Retina (tissue), 1 donor: ENCODE data around the gene RAB11FIP3.
"Not testable (repeated sequence)": the region's sequence is repeated elsewhere in the genome, so short reads cannot be mapped to it uniquely, and the experiment has no call there.

Source experiments
- DNase-seq: peaks from one replicate; pipeline ENCODE4 v3.0.0-alpha.2; 2016

Gene RAB11FIP3

GRCh38 chr16:392450-393030 is 32.9 kb upstream of the RAB11FIP3 start:
- DNase-seq = no peak

GRCh38 chr16:396199-396598 is 29.2 kb upstream of the RAB11FIP3 start:
- DNase-seq = no peak

DNA sequence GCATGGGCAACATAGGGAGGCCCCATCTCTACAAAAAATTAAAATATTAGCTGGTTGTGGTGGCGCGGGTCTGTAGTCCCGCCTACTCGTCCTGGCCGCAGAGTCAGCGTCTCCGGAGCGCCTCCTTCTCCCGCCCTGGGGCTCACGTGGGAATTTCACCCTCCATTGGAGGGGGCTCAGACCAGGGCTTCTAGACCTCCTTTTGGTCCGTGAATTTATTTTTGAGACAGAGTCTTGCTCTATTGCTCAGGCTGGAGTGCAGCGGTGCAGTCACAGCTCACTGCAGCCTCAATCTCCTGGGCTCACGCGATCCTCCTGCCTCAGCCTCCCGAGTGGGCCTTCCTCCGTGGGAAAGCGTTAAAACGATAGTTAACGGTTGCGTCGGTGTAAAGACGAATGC is 28.8 kb upstream of the RAB11FIP3 start:
- peak; percentile 81 for DNase-seq

GRCh38 chr16:397135-397661 is 28.3 kb upstream of the RAB11FIP3 start, which contains the start of gene NME4:
TSS of gene NME4 (plus strand) at chr16:397199. CDS start at chr16:397223, 24 bp downstream.
- peak; percentile 73 for DNase-seq

DNA sequence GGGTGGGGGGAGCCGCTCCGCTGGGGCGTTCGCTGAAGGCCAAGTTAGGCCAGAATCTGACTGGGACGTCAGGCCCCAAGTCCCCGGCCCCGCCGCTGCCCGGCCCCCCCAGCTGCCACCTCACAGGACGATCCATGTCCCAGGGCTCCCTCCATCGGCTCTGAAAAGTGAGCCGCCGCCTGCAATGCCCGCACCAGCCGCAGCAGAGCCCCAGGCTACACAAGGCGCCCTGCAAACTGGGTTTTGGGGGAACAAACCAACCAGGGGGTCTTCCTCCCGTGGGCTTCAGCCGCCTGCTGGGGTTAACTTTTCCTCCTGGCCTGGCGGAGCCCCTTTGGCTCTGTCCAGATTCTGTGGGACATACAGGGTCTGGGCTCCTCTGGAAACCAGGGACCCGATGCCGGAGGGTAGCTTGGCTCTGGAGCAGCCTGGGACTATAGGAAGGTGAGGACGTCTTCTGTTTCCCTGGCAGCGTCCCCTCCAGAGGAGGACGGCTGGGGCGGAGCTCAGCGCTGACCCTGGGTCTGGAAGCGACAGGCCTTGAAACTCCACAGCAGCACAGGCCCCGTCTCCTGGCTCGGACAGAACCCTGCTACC is 27.6 kb upstream of the RAB11FIP3 start:
- DNase-seq = peak; percentile 77

GRCh38 chr16:398561-399339 is 26.7 kb upstream of the RAB11FIP3 start:
- DNase-seq = no peak

DNA sequence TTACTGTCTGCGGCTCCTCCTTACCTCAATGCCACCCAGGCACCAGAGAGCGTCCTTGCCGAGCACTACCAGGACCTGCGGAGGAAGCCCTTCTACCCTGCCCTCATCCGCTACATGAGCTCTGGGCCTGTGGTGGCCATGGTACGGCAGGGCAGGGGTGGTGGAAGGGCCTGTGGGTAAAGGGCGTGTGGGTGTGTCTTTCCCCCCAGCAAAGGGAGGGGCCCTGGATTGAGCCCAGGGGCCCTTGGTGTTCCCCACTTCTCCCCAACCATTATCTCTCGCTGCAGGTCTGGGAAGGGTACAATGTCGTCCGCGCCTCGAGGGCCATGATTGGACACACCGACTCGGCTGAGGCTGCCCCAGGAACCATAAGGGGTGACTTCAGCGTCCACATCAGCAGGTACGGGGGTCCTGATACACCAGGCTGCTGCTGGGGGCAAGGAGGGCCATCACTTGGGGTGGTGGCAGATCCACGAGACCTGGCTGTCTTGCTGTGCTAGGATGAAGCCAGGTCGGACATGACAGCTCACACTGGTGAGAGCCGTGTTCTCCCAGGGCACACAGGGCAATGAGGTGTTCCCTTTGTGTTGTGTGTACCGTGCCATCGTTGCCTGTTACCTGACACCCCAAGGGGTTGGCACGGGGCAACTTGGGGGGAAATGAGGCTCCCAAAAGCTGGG is 26.0 kb upstream of the RAB11FIP3 start:
- DNase-seq = no peak

- DNase-seq = no peak
Measured at GRCh38 chr16:400061-400591, 25.3 kb upstream of the RAB11FIP3 start.

GRCh38 chr16:401468-402348 is 23.7 kb upstream of the RAB11FIP3 start, which contains the start of gene DECR2:
TSS of gene DECR2 (plus strand) at chr16:401885. CDS start at chr16:401964, 79 bp downstream.
- peak; percentile 95 for DNase-seq

GRCh38 chr16:404971-405486 is 20.4 kb upstream of the RAB11FIP3 start:
- DNase-seq = no peak

DNA sequence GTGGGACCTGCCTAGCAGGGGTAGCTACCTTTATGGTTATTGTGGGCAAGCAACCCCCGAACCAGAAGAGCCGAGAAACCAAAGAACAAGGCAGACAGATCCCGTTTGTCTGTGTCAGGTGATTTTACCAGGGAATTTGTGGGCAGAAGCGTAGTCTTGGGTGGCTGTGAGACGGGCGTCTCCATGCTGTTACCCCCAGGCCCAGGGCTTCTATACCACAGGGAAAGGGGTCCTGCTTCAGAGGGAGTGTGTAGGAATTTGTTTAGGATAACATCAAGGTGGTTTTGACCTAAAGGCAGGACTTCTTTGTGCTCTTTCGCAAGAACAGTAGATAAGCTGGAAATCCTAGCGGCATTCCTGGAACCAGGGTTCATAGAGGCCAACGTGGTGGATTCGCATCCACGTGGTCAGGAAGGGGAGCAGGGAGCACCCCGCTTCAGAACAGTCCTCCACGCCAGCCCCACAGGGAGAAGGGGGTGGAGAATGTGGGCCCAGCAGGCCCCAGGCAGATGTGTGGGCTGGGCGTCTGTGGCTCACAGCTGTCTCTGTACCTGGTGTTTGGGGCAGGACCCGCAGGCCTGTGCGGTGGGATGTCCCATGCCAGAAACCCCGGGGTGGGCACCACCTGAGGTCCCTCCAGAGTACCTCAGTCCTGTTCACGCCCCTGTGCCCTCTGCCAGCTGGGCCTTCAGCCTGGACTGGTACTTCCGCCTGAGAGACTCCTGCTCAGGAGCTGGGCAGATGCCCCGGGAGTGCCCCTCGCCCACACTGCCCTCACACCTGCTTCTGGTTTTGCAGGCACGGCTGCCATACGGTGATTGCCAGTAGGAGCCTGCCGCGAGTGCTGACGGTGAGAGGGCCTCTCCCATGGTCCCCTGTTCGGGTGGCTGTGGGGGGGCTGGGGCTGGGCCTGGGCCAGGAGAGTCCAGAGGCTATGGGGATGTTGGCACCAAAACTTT is 19.6 kb upstream of the RAB11FIP3 start:
- DNase-seq = no peak

DNA sequence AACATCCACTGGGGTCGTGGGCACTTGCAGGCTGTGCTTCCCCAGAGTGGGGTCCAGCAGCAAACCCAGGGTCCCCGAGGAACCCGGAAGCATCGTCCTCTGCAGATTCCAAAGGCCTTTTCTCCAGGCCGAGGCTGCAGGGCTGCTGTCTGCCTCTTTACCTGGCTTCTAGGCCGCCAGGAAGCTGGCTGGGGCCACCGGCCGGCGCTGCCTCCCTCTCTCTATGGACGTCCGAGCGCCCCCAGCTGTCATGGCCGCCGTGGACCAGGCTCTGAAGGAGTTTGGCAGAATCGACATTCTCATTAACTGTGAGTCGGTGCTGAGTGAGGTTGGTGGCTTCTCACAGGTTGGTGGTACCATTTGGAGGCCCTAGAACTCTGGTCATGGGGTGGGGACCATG is 18.2 kb upstream of the RAB11FIP3 start:
- no peak for DNase-seq

DNA sequence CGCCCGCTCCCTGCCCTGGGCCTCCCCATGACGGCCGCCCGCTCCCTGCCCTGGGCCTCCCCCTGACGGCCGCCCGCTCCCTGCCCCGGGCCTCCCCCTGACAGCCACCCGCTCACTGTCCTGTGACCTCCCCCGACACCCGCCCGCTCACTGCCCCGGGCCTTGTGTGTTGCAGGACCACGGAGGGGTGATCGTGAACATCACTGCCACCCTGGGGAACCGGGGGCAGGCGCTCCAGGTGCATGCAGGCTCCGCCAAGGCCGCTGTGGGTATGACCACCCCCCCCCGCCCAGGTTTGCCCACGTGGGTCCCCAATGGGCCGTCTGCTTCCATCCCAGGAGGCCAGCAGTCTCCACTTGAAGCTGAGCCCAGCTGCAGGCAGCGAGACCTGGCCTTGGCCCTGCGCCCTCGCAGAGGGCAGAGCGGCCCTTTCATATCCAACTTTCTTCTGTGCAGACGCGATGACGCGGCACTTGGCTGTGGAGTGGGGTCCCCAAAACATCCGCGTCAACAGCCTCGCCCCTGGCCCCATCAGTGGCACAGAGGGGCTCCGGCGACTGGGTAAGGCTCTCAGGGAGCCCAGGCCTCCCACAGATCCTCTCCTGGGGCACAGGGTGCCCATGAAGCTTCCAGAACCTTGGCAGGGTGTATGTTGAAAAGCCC is 14.8 kb upstream of the RAB11FIP3 start:
- DNase-seq = no peak

DNA sequence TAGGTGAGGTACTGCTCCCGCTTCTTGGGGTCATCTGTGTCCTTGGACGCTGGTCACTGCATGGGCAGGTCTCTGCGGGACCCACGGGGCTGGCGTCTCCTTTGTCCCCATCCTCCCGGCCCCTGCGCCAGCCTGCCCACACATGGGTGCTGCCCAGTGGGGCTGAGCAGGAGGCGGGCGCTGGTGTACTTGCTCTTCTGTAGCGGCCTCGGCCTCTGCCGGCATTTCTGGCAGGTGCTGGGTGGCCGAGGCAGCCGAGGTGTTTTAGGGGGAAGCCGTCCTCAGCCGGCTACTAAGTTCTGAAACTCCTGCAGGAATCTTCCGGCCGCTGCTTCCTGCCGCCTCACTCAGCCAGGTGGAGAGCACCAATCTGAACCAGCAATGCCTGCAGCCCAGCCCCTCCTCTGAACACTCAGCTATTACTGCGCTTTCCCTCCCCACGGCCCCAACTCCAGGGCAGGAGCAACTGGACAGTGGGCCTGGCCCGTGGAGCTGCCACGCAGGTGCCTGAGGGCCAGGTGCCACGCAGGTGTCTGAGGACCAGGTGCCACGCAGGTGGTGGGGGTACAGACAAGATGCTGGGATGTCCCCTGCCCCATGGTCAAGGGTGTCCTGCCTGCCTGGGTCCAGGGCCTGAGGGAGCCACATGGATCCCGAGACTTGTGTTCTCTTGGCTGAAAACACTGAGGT is 13.7 kb upstream of the RAB11FIP3 start:
- DNase-seq = no peak

DNA sequence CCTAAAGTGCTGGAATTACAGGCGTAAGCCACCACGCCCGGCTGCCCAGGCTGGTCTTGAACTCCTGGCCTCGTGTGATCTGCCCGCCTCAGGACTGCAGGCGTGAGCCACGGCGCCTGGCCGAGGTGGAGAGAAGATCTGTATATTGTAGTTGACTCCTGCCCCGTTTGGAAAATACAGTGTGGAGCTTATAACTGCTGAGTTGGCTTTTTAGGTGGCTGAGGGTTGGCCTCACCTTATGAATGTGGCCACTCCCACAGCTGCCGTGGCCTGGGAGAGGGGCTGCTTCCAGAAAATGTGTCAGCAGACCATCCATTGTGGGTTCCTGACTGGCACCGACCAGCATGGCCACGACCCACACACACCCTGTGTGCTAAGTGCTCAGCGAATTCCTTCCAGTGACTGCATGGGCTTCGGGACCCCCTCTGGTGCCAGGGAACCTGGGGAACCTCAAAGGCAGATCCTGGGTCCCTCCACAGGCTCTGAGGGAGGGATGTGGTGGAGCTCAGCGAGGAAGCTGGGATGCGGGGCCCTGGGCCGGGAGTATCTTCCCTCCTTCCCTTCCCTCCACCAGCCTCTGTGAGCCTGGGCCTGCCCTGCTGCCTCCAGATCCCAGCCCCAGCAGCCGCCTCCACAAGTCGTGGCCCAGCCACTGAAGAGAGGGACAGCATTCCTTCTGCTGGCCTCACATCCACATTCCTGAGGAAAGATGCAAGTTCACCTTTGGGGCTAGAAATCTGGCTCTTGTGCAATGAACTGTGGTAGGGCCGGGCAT is 10.9 kb upstream of the RAB11FIP3 start:
- no peak for DNase-seq

GRCh38 chr16:415170-415498 is 10.3 kb upstream of the RAB11FIP3 start:
- DNase-seq = not testable (repeated sequence)

DNA sequence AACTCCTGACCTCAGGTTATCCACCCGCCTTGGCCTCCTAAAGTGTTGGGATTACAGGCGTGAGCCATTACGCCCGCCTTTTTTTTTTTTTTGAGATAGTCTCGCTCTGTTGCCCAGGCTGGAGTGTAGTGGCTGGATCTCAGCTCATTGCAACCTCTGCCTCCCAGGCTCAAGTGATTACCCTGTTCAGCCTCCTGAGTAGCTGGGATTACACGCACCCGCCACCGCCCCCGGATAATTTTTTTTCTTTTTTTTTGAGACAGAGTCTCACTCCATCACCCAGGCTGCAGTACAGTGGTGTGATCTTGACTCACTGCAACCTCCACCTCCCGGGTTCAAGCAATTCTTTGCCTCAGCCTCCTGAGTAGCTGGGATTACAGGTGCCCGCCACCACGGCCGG is 3.3 kb upstream of the RAB11FIP3 start:
- DNase-seq = not testable (repeated sequence)

- no peak for DNase-seq
Measured at GRCh38 chr16:424033-424622, 1.3 kb upstream of the RAB11FIP3 start.
